Stomach (tissue), 4 donors: ENCODE results near the gene ZNF526.

Experiments used
- EP300 ChIP-seq: sonication (generic); formaldehyde crosslinking; IDR thresholded peaks from one replicate; pipeline ENCODE4 v1.6.1; 2017; ENCODE audit warnings: antibody characterized with exemption
- POLR2A ChIP-seq, 4 donors: fragments of 450-650 bp; IDR thresholded peaks; one replicate each; pipeline ENCODE4 v1.6.1; 2016; ENCODE audit warnings: antibody characterized with exemption in 4 of 4, control low read depth in 2 of 4, mild to moderate bottlenecking in 1 of 4, moderate library complexity in 1 of 4
- TF ChIP-seq, protein P1 (sequence below), 7 experiments: fragments of 450-650 bp in 4 of 7; fragments of 200-600 bp in 3 of 7; sonication (generic) in 3 of 7; IDR thresholded peaks; one replicate each; pipeline ENCODE4 v1.5.1; 2016 to 2019; ENCODE audit warnings: antibody characterized with exemption in 7 of 7, control low read depth in 2 of 7, mild to moderate bottlenecking in 1 of 7

DNA sequence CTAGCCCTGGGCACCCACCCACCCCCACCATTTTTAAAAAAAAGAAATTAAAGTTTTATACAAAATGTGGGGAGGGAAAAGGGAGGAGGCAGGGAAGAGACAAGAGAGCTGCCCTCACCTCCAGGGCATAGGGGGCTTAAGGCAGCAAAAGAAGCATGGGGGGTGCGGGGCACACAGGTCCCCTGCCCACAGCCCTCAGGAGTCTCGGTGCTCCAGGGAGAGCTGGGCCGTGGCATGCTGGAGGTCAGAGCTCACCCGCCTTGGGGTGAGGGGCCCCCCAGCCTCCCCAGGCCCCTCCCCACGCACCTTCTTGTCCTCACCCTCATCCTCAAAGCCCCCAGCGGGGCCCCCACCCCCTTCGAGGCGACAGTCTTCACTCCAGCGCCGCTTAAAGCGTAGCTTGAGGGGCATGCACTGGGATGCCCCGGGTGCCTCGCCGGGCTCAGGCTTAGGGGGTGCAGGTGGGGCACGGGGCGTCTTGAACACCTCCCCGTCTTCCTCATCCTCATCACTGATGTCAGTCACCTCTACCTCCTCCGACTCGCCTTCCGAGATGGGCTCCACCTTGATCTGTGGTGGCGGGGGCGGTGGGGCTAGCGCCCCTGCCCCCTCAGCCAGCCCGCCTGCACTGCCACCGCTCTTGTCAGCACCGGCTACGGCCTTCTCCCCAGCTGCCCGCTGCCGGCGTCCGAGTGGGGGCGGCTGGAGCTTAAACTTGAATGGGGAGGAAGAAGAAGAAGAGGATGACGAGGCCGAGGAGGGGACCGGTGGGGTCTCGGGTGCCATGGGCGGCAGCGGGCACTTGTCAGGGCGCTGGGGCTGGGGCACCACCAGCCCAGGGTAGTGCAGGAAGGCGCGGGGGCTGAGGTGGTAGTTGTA is 28.4 kb downstream of the ZNF526 start:
- TF ChIP-seq, protein P1, sequence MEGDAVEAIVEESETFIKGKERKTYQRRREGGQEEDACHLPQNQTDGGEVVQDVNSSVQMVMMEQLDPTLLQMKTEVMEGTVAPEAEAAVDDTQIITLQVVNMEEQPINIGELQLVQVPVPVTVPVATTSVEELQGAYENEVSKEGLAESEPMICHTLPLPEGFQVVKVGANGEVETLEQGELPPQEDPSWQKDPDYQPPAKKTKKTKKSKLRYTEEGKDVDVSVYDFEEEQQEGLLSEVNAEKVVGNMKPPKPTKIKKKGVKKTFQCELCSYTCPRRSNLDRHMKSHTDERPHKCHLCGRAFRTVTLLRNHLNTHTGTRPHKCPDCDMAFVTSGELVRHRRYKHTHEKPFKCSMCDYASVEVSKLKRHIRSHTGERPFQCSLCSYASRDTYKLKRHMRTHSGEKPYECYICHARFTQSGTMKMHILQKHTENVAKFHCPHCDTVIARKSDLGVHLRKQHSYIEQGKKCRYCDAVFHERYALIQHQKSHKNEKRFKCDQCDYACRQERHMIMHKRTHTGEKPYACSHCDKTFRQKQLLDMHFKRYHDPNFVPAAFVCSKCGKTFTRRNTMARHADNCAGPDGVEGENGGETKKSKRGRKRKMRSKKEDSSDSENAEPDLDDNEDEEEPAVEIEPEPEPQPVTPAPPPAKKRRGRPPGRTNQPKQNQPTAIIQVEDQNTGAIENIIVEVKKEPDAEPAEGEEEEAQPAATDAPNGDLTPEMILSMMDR (IDR thresholded peaks at IDR 0.05), result no peak
- TF ChIP-seq POLR2A (IDR thresholded peaks at IDR 0.05) (no peak), EP300 (no peak)
